ENCODE data around the gene IFT81. TPM values are rescaled to one million over a fixed set of nuclear protein-coding genes. Genes with fewer than 3 reads are reported as not detected.

The IFT81 gene
- total RNA-seq, 1 donor from 2014 or later = 8.9 TPM

- Mint-ChIP-seq H3K36me3 (ENCODE audit: low read depth) (no peaks in the 10 kb centered on the region), H3K27ac (ENCODE audit: unreplicated experiment) (peak overlapping the region; percentile 85), H3K9me3 (ENCODE audit: low read depth) (no peaks in the 10 kb centered on the region)
Observed at GRCh38 chr12:110256780-110257431, 132.7 kb downstream of the IFT81 start.

GRCh38 chr12:110258466-110258865 is 134.3 kb downstream of the IFT81 start:
- no peaks in the 10 kb centered on the region for H3K36me3 Mint-ChIP-seq (ENCODE audit: low read depth)
- H3K27ac Mint-ChIP-seq (ENCODE audit: unreplicated experiment) = no peak overlapping the region
- H3K27me3 Mint-ChIP-seq (ENCODE audit: low read depth) = no peaks in the 10 kb centered on the region
- H3K4me3 Mint-ChIP-seq (ENCODE audit: unreplicated experiment) = no peak overlapping the region
- peaks cover 15% of the 10 kb centered on the region for H3K4me1 Mint-ChIP-seq (ENCODE audit: low read depth)
- no peak for TF ChIP-seq CTCF (IDR thresholded peaks at IDR 0.05)
- no peaks in the 10 kb centered on the region for H3K9me3 Mint-ChIP-seq (ENCODE audit: low read depth)
- peak; percentile 30 for DNase-seq (ENCODE audit: low spot score)

More at GRCh38 chr12:110256780-110257431, 132.7 kb downstream of the IFT81 start:
- H3K4me1 Mint-ChIP-seq (ENCODE audit: low read depth) = peaks cover 24% of the 10 kb centered on the region
- peak; percentile 53 for DNase-seq (ENCODE audit: low spot score)
- no peak for TF ChIP-seq CTCF (IDR thresholded peaks at IDR 0.05)
- H3K27me3 Mint-ChIP-seq (ENCODE audit: low read depth) = no peaks in the 10 kb centered on the region
- H3K4me3 Mint-ChIP-seq (ENCODE audit: unreplicated experiment) = peak overlapping the region; percentile 24

- no peak overlapping the region for H3K27ac Mint-ChIP-seq (ENCODE audit: unreplicated experiment)
- DNase-seq (ENCODE audit: low spot score) = no peak
- no peak for TF ChIP-seq CTCF (IDR thresholded peaks at IDR 0.05)
Observed at GRCh38 chr12:110262442-110263388, 138.6 kb downstream of the IFT81 start.

GRCh38 chr12:110266381-110266960 is 142.3 kb downstream of the IFT81 start:
- no peak for TF ChIP-seq CTCF (IDR thresholded peaks at IDR 0.05)
- H3K9me3 Mint-ChIP-seq (ENCODE audit: low read depth) = no peaks in the 10 kb centered on the region
- peak overlapping the region; percentile 76 for H3K27ac Mint-ChIP-seq (ENCODE audit: unreplicated experiment)
- H3K36me3 Mint-ChIP-seq (ENCODE audit: low read depth) = no peaks in the 10 kb centered on the region
- peaks cover 50% of the 10 kb centered on the region for H3K4me1 Mint-ChIP-seq (ENCODE audit: low read depth)
- H3K27me3 Mint-ChIP-seq (ENCODE audit: low read depth) = no peaks in the 10 kb centered on the region
- DNase-seq (ENCODE audit: low spot score) = no peak
- no peak overlapping the region for H3K4me3 Mint-ChIP-seq (ENCODE audit: unreplicated experiment)

More at GRCh38 chr12:110262442-110263388, 138.6 kb downstream of the IFT81 start:
- Mint-ChIP-seq H3K4me3 (ENCODE audit: unreplicated experiment) (no peak overlapping the region), H3K36me3 (ENCODE audit: low read depth) (no peaks in the 10 kb centered on the region), H3K9me3 (ENCODE audit: low read depth) (no peaks in the 10 kb centered on the region), H3K4me1 (ENCODE audit: low read depth) (peaks cover 15% of the 10 kb centered on the region), H3K27me3 (ENCODE audit: low read depth) (no peaks in the 10 kb centered on the region)
